Keratinocyte (primary cell): ENCODE measurements around the gene TNS3. TPM values are rescaled to one million over a fixed set of nuclear protein-coding genes. Genes with fewer than 3 reads are reported as not detected.
A peak's percentile ranks its signal among the peaks of the same experiment; 100 is the strongest.

Source experiments
- DNase-seq: peaks from one replicate; pipeline ENCODE4 v3.0.0-alpha.2; 2011; ENCODE audit warnings: low read depth, missing footprints, low spot score
- FAIRE-seq: peaks from 2 replicates; lab custom pipeline; 2011; peaks lifted over from hg19 to GRCh38; lab: Jason Lieb, UNC
- H2AFZ ChIP-seq: 2 replicates; pipeline ENCODE4 v1.6.0; 2012; ENCODE audit warnings: low read length, control low read depth, inconsistent platforms; ENCODE audit not compliant: control insufficient read depth
- H3K27ac ChIP-seq: 2 replicates; pipeline ENCODE4 v1.5.1; 2011; ENCODE audit warnings: low read length; ENCODE audit not compliant: control insufficient read depth, insufficient read depth
- H3K27me3 ChIP-seq: 3 replicates; pipeline ENCODE4 v1.6.0; 2011; ENCODE audit warnings: low read length; ENCODE audit not compliant: control insufficient read depth, insufficient read depth; ENCODE audit errors: extremely low read depth
- H3K36me3 ChIP-seq, 2 experiments: 2 replicates in 1 of 2; 3 replicates in 1 of 2; pipeline ENCODE4 v1.5.1; 2011; ENCODE audit warnings: low read length in 2 of 2, mild to moderate bottlenecking in 1 of 2; ENCODE audit not compliant: control insufficient read depth in 2 of 2, insufficient read depth in 2 of 2; ENCODE audit errors: extremely low read depth in 1 of 2
- H3K4me1 ChIP-seq: 3 replicates; pipeline ENCODE4 v1.5.1; 2011; ENCODE audit warnings: low read length; ENCODE audit not compliant: control insufficient read depth, insufficient read depth; ENCODE audit errors: extremely low read depth
- H3K4me2 ChIP-seq: 3 replicates; pipeline ENCODE4 v1.6.0; 2011; ENCODE audit warnings: low read depth, low read length; ENCODE audit not compliant: control insufficient read depth, insufficient read depth; ENCODE audit errors: extremely low read depth
- H3K4me3 ChIP-seq, 3 experiments: fragments of 200-600 bp in 1 of 3; sonication (generic) in 1 of 3; 2 replicates in 2 of 3; 3 replicates in 1 of 3; pipeline ENCODE4 v1.5.1; 2011 to 2016; ENCODE audit warnings: low read length in 3 of 3, mild to moderate bottlenecking in 3 of 3, control low read depth in 2 of 3, inconsistent platforms in 1 of 3, low read depth in 1 of 3, mixed read lengths in 1 of 3, mixed run types in 1 of 3, moderate library complexity in 1 of 3; ENCODE audit not compliant: control insufficient read depth in 2 of 3, insufficient read depth in 2 of 3; ENCODE audit errors: extremely low read depth in 1 of 3
- H3K79me2 ChIP-seq: 2 replicates; pipeline ENCODE4 v1.6.0; 2012; ENCODE audit warnings: low read length; ENCODE audit not compliant: control insufficient read depth, insufficient read depth
- H3K9ac ChIP-seq: 3 replicates; pipeline ENCODE4 v1.6.0; 2011; ENCODE audit warnings: low read length; ENCODE audit not compliant: control insufficient read depth, insufficient read depth; ENCODE audit errors: extremely low read depth
- H3K9me1 ChIP-seq: 3 replicates; pipeline ENCODE4 v1.6.0; 2011; ENCODE audit warnings: low read length; ENCODE audit not compliant: control insufficient read depth, insufficient read depth; ENCODE audit errors: extremely low read depth
- H3K9me3 ChIP-seq: 2 replicates; pipeline ENCODE4 v1.5.1; 2012; ENCODE audit warnings: low read depth, low read length; ENCODE audit not compliant: control insufficient read depth
- H4K20me1 ChIP-seq: 3 replicates; pipeline ENCODE4 v1.6.0; 2011; ENCODE audit warnings: low read length; ENCODE audit not compliant: control insufficient read depth, insufficient read depth; ENCODE audit errors: extremely low read depth
- EZH2 ChIP-seq: IDR thresholded peaks from one replicate; pipeline ENCODE4 v1.6.1; 2012; ENCODE audit warnings: inconsistent platforms, mild to moderate bottlenecking, low read length, moderate library complexity
- dilution Hi-C: fragments of 300-500 bp; cut with MboI; formaldehyde crosslinking; loops from one replicate; pipeline ENCODE4 v1.7.0; 2020; ENCODE audit warnings: low sequenced_read_pairs; ENCODE audit not compliant: extremely low pct_ligation_motif_present
- polyA plus RNA-seq, 5 experiments: library from polyadenylated mRNA; depleted of rRNA in 3 of 5; stranded (reverse) in 3 of 5; stranded (forward) in 1 of 5; unstranded in 1 of 5; fragments of >200 nt; gene quantifications; 1 replicate in 1 of 5; 2 replicates in 3 of 5; 3 replicates in 1 of 5; pipeline versions ENCODE4 v1.2.1 to v1.2.3, GENCODE V29; 2011 to 2012; ENCODE audit warnings: missing spikeins in 2 of 5, low read depth in 1 of 5, low replicate concordance in 1 of 5
- TF ChIP-seq, protein P1 (sequence below), 3 experiments: IDR thresholded peaks in 1 of 3; conservative IDR thresholded peaks in 1 of 3; optimal IDR thresholded peaks in 1 of 3; 2 replicates in 2 of 3; 3 replicates in 1 of 3; pipeline versions ENCODE3 to v1.5.1; 2011; ENCODE audit warnings: low read length in 3 of 3, mild to moderate bottlenecking in 3 of 3, moderate library complexity in 2 of 3, control low read depth in 1 of 3, inconsistent platforms in 1 of 3; ENCODE audit not compliant: insufficient read depth in 2 of 3; ENCODE audit errors: extremely low read depth in 1 of 3

Gene TNS3
- polyA plus RNA-seq, 1 donor (not counting 4 experiments of a cell fraction or from before 2014, with no cell fraction given): 3.9 TPM

DNA sequence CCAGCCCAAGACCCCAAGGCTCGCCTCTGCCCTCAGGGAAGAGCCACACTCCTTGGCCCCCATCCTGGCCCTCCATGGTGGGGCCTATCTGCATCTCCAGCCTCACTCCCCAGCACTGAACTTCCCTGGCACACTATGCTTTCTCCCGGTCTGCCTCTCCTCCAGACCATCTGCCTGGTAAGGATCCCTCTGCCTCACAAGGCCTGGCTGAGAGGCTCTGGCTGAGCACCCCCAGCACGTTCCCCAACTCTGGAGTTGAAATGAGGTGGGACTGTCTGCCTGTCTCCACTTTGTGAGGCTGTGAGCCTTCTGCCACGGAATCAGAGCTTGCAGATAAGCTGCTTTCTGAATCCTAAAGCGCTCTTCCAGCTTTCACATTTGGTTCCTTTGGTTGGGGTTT, 220.7 kb downstream of the TNS3 start:
- Histone ChIP-seq H3K27ac (peak overlapping the region; percentile 57), H4K20me1 (no peaks in the 10 kb centered on the region), H3K4me3 (peak overlapping the region in 2 of 3 experiments; percentile 22 to 47), H3K9me1 (no peaks in the 10 kb centered on the region), H3K36me3 (no peaks in the 10 kb centered on the region), H3K79me2 (no peaks in the 10 kb centered on the region), H3K27me3 (peaks cover 9% of the 10 kb centered on the region), H2AFZ (peak overlapping the region; percentile 58), H3K9ac (peak overlapping the region; percentile 59), H3K4me2 (peak overlapping the region; percentile 85), H3K4me1 (peaks cover 17% of the 10 kb centered on the region), H3K9me3 (peaks cover 3% of the 10 kb centered on the region)
- FAIRE-seq: peak; percentile 5
- TF ChIP-seq EZH2: no peak
- TF ChIP-seq, protein P1, sequence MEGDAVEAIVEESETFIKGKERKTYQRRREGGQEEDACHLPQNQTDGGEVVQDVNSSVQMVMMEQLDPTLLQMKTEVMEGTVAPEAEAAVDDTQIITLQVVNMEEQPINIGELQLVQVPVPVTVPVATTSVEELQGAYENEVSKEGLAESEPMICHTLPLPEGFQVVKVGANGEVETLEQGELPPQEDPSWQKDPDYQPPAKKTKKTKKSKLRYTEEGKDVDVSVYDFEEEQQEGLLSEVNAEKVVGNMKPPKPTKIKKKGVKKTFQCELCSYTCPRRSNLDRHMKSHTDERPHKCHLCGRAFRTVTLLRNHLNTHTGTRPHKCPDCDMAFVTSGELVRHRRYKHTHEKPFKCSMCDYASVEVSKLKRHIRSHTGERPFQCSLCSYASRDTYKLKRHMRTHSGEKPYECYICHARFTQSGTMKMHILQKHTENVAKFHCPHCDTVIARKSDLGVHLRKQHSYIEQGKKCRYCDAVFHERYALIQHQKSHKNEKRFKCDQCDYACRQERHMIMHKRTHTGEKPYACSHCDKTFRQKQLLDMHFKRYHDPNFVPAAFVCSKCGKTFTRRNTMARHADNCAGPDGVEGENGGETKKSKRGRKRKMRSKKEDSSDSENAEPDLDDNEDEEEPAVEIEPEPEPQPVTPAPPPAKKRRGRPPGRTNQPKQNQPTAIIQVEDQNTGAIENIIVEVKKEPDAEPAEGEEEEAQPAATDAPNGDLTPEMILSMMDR (optimal IDR thresholded peaks at IDR 0.05 in 1 of 3, IDR thresholded peaks at IDR 0.05 in 1 of 3, conservative IDR thresholded peaks at IDR 0.05 in 1 of 3; ENCODE audit: extremely low read depth in 1 of 3, insufficient read depth in 2 of 3, low read length in 3 of 3): no peak
- dilution Hi-C loops: no loop called here
- DNase-seq: no peak

- H3K36me3 ChIP-seq: no peaks in the 10 kb centered on the region
- peaks cover 8% of the 10 kb centered on the region for H3K27me3 ChIP-seq
- no peak overlapping the region for H2AFZ ChIP-seq
- no peak overlapping the region for H3K27ac ChIP-seq
- dilution Hi-C loops: no loop called here
- H3K4me3 ChIP-seq: no peak overlapping the region
- no peaks in the 10 kb centered on the region for H3K9me1 ChIP-seq
- H4K20me1 ChIP-seq: no peaks in the 10 kb centered on the region
- H3K9me3 ChIP-seq: peaks cover 3% of the 10 kb centered on the region
- FAIRE-seq (no peak), DNase-seq (no peak)
- H3K4me1 ChIP-seq: peaks cover 19% of the 10 kb centered on the region
- H3K4me2 ChIP-seq: no peak overlapping the region
- no peak overlapping the region for H3K9ac ChIP-seq
- TF ChIP-seq EZH2: no peak
- TF ChIP-seq, protein P1 (optimal IDR thresholded peaks at IDR 0.05 in 1 of 3, IDR thresholded peaks at IDR 0.05 in 1 of 3, conservative IDR thresholded peaks at IDR 0.05 in 1 of 3; ENCODE audit: extremely low read depth in 1 of 3, insufficient read depth in 2 of 3, low read length in 3 of 3): no peak
- H3K79me2 ChIP-seq: no peaks in the 10 kb centered on the region
These were observed 221.5 kb downstream of the TNS3 start for GRCh38 chr7:47360301-47360900.
